Testis (tissue), 2 donors: ENCODE measurements around the gene COQ8B.
"Not testable (repeated sequence)": the region's sequence is repeated elsewhere in the genome, so short reads cannot be mapped to it uniquely, and the experiment has no call there.

Experiments used
- POLR2A ChIP-seq: fragments of 450-650 bp; IDR thresholded peaks from one replicate; pipeline ENCODE4 v1.6.1; 2017; ENCODE audit warnings: antibody characterized with exemption, mild to moderate bottlenecking, moderate library complexity
- TF ChIP-seq, protein P1 (sequence below), 3 experiments: fragments of 450-650 bp in 2 of 3; fragments of 200-600 bp in 1 of 3; sonication (generic) in 1 of 3; IDR thresholded peaks; one replicate each; pipeline ENCODE4 v1.5.1; 2016 to 2019; ENCODE audit warnings: antibody characterized with exemption in 3 of 3, mild to moderate bottlenecking in 2 of 3, moderate library complexity in 1 of 3

DNA sequence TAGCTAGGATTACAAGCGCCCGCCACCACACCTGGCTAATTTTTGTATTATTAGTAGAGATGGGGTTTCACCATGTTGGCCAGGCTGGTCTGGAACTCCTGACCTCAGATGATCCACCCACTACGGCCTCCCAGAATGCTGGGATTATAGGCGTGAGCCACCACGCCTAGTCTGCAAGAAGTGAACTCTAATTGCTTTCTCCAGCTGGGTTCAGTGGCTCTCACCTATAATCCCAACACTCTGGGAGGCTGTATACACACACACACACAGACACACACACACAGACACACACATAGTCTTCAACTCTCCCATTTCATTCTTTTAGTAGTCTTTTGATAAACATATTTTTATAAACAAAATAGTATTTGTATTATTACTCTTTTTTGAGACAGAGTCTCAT, 13.4 kb upstream of the COQ8B start:
- not testable (repeated sequence) for TF ChIP-seq POLR2A
- TF ChIP-seq, protein P1, sequence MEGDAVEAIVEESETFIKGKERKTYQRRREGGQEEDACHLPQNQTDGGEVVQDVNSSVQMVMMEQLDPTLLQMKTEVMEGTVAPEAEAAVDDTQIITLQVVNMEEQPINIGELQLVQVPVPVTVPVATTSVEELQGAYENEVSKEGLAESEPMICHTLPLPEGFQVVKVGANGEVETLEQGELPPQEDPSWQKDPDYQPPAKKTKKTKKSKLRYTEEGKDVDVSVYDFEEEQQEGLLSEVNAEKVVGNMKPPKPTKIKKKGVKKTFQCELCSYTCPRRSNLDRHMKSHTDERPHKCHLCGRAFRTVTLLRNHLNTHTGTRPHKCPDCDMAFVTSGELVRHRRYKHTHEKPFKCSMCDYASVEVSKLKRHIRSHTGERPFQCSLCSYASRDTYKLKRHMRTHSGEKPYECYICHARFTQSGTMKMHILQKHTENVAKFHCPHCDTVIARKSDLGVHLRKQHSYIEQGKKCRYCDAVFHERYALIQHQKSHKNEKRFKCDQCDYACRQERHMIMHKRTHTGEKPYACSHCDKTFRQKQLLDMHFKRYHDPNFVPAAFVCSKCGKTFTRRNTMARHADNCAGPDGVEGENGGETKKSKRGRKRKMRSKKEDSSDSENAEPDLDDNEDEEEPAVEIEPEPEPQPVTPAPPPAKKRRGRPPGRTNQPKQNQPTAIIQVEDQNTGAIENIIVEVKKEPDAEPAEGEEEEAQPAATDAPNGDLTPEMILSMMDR (IDR thresholded peaks at IDR 0.05), result not testable (repeated sequence)
